GM12892 (cell line): ENCODE measurements around the gene PID1.

Experiments used
- POLR2A ChIP-seq: IDR thresholded peaks from 2 replicates; pipeline ENCODE4 v1.6.1; 2011; ENCODE audit warnings: low read depth, low read length, control low read depth
- POLR2AphosphoS5 ChIP-seq: IDR thresholded peaks from 2 replicates; pipeline ENCODE4 v1.6.1; 2011; ENCODE audit warnings: low read depth, low read length, control low read depth
- TAF1 ChIP-seq: IDR thresholded peaks from 2 replicates; pipeline ENCODE4 v1.6.1; 2011; ENCODE audit warnings: low read depth, mild to moderate bottlenecking, control low read depth, low read length, borderline replicate concordance

- TF ChIP-seq POLR2AphosphoS5 (no peak), POLR2A (no peak), TAF1 (no peak)
Observed at GRCh38 chr2:229160984-229161383, 110.1 kb downstream of the PID1 start.
